Psoas muscle (tissue), 8 donors: ENCODE results near the gene WDHD1. TPM values are rescaled to one million over a fixed set of nuclear protein-coding genes. Genes with fewer than 3 reads are reported as not detected.

Experiments used
- ATAC-seq, 4 donors: fragments of 200-7000 bp; cut with Tn5 transposase; one replicate each; pipeline ENCODE4 v1.9.1; 2020; ENCODE audit warnings: moderate library complexity in 3 of 4, mild to moderate bottlenecking in 2 of 4
- DNase-seq, 2 donors: peaks; one replicate each; pipeline ENCODE4 v3.0.0-alpha.2; 2020
- H3K27ac ChIP-seq: fragments of 200-600 bp; one replicate; pipeline ENCODE4 v1.8.0; 2022
- H3K27me3 ChIP-seq, 3 donors: fragments of 200-600 bp in 1 of 3; one replicate each; pipeline versions ENCODE4 v1.6.1 to v1.8.0; 2013 to 2022; ENCODE audit warnings: low read length in 2 of 3, mild to moderate bottlenecking in 2 of 3, moderate library complexity in 1 of 3; ENCODE audit not compliant: insufficient read depth in 3 of 3
- H3K36me3 ChIP-seq, 2 donors: fragments of 200-600 bp in 1 of 2; one replicate each; pipeline versions ENCODE4 v1.6.1 to v1.8.0; 2013 to 2022; ENCODE audit warnings: low read depth in 1 of 2, mild to moderate bottlenecking in 1 of 2, moderate library complexity in 1 of 2; ENCODE audit not compliant: insufficient read depth in 1 of 2
- H3K4me1 ChIP-seq: fragments of 200-600 bp; one replicate; pipeline ENCODE4 v1.8.0; 2022
- H3K4me3 ChIP-seq: fragments of 200-600 bp; one replicate; pipeline ENCODE4 v1.8.0; 2022; ENCODE audit warnings: mild to moderate bottlenecking
- H3K9me3 ChIP-seq: fragments of 200-600 bp; one replicate; pipeline ENCODE4 v1.8.0; 2022
- WGBS, 3 donors: extraction: QIAGEN DNeasy Blood & Tissue Kit; methylation state at CpG; one replicate each; pipeline versions ENCODE4 v1.1.6 to v1.1.7; 2013; 5-methylcytosine and 5-hydroxymethylcytosine counted together
- intact Hi-C, 2 donors: fragments of 100-400 bp; cut with DNase I; formaldehyde crosslinking; loops; one replicate each; pipeline versions ENCODE4 v1.11.0 to v1.14.2; 2022
- long read RNA-seq, 2 donors: library from polyadenylated mRNA; unstranded; transcript quantifications; one replicate each; pipeline ENCODE4 v2.0.0, GENCODE V29; 2021
- polyA plus RNA-seq, 3 donors: library from polyadenylated mRNA; stranded (reverse); fragments of 200-250 nt; gene quantifications; one replicate each; pipeline ENCODE4 v1.2.3, GENCODE V29; 2013
- total RNA-seq, 4 donors: library from RNA; stranded (reverse); fragmentation: NEBNext Ultra II Directional in 2 of 4; extraction: Animal tissue kit (Norgen Biotek cat#: 25700) in 2 of 4; gene quantifications; one replicate each; pipeline versions ENCODE4 v1.2.1 to v1.2.4, GENCODE V29; 2021 to 2023
- TF ChIP-seq, protein P1 (sequence below): fragments of 200-600 bp; IDR thresholded peaks from one replicate; pipeline ENCODE4 v1.8.0; 2022; ENCODE audit warnings: antibody characterized with exemption
- donor health status: healthy with polysubstance abuse.
- donor health status: DM: no; HTN: no; CAD: no; lungs with moderate emphysema.
- donor health status: Bipolar disorder and iron deficiency.
- donor health status: healthy.
- donor health status: DM: yes; HTN: yes; CAD: no.
- donor health status: DM: no; HTN: no; CAD: no.
- donor health status: DM: no; HTN: no; CAD: no.
- donor health status: DM: yes; HTN: yes; CAD: no.

Gene WDHD1, protein sequence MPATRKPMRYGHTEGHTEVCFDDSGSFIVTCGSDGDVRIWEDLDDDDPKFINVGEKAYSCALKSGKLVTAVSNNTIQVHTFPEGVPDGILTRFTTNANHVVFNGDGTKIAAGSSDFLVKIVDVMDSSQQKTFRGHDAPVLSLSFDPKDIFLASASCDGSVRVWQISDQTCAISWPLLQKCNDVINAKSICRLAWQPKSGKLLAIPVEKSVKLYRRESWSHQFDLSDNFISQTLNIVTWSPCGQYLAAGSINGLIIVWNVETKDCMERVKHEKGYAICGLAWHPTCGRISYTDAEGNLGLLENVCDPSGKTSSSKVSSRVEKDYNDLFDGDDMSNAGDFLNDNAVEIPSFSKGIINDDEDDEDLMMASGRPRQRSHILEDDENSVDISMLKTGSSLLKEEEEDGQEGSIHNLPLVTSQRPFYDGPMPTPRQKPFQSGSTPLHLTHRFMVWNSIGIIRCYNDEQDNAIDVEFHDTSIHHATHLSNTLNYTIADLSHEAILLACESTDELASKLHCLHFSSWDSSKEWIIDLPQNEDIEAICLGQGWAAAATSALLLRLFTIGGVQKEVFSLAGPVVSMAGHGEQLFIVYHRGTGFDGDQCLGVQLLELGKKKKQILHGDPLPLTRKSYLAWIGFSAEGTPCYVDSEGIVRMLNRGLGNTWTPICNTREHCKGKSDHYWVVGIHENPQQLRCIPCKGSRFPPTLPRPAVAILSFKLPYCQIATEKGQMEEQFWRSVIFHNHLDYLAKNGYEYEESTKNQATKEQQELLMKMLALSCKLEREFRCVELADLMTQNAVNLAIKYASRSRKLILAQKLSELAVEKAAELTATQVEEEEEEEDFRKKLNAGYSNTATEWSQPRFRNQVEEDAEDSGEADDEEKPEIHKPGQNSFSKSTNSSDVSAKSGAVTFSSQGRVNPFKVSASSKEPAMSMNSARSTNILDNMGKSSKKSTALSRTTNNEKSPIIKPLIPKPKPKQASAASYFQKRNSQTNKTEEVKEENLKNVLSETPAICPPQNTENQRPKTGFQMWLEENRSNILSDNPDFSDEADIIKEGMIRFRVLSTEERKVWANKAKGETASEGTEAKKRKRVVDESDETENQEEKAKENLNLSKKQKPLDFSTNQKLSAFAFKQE
- total RNA-seq (1 to 10 TPM in 2 of 4 donors, under 1 TPM in 2; 0.86 to 2.0 (median 0.99) TPM), polyA plus RNA-seq (1 to 10 TPM in 1 of 3 donors, under 1 TPM in 2; 0.55 to 1.2 (median 0.95) TPM)
- long read RNA-seq, donor 1: 0 reads
- long read RNA-seq, donor 2: 0 reads

DNA sequence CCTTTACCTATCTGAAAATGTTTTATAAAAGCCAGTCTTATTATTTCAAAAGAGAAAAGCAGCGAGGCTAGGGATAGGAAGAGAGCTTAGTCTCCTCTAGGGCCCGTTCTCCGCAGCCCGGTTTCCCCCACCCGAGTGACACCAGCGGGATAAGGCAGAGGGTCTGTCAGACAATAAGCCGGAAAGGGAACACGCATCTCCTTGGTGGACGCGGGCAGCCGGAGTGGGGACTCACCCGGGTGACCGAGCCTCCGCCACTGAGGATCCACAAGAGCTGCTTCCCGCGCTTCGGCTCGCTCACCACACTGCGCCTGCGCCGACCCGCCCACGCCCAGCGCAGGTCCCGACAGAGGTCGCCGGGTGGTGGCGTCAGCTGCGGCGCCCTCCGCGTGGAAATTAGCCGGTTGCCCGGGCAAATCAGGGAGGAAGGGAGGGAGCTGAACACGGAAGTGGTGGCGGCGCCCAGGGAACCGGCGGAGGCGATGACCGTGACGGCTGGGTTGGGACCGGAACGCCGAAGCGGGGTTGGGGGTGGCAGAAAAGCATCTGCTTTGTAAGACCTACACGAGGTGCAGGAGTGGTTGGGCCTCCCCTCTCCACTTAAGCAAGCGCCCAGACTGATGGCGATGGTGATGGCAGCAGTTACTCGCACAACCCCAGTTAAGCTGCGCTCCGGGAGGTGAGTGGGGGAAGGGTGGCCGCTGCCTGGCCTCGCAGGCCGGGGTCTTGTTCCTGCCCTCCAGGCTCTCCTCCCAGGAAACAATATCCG lies at the start of gene WDHD1, which contains the start of gene SOCS4:
WDHD1 (minus strand) TSS at position 307 of the 769 bp plus-strand sequence. CDS start 312 bp downstream, outside the sequence.
SOCS4 (plus strand) TSS at position 444 of the 769 bp plus-strand sequence. CDS start 15,806 bp downstream, outside the sequence.
- peak; percentile 99 to 100 (median 100) for ATAC-seq
- intact Hi-C loops: no loop called here
- peaks cover 0 to 1% of the 10 kb centered on the region in 2 donors for H3K36me3 ChIP-seq
- TF ChIP-seq, protein P1, sequence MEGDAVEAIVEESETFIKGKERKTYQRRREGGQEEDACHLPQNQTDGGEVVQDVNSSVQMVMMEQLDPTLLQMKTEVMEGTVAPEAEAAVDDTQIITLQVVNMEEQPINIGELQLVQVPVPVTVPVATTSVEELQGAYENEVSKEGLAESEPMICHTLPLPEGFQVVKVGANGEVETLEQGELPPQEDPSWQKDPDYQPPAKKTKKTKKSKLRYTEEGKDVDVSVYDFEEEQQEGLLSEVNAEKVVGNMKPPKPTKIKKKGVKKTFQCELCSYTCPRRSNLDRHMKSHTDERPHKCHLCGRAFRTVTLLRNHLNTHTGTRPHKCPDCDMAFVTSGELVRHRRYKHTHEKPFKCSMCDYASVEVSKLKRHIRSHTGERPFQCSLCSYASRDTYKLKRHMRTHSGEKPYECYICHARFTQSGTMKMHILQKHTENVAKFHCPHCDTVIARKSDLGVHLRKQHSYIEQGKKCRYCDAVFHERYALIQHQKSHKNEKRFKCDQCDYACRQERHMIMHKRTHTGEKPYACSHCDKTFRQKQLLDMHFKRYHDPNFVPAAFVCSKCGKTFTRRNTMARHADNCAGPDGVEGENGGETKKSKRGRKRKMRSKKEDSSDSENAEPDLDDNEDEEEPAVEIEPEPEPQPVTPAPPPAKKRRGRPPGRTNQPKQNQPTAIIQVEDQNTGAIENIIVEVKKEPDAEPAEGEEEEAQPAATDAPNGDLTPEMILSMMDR: no peak
- H3K4me3 ChIP-seq: peak within 1 kb of the TSS; percentile 79
- H3K9me3 ChIP-seq: no peaks in the 10 kb centered on the region
- DNase-seq: peak; percentile 95 to 98
- peaks cover 22% of the 10 kb centered on the region for H3K4me1 ChIP-seq
- no peaks in the 10 kb centered on the region for H3K27me3 ChIP-seq
- 0 to 1% (median 0%) methylated on average over 56 of the region's 56 CpGs for WGBS, 3 donors
- H3K27ac ChIP-seq: peak within 1 kb of the TSS; percentile 65

DNA sequence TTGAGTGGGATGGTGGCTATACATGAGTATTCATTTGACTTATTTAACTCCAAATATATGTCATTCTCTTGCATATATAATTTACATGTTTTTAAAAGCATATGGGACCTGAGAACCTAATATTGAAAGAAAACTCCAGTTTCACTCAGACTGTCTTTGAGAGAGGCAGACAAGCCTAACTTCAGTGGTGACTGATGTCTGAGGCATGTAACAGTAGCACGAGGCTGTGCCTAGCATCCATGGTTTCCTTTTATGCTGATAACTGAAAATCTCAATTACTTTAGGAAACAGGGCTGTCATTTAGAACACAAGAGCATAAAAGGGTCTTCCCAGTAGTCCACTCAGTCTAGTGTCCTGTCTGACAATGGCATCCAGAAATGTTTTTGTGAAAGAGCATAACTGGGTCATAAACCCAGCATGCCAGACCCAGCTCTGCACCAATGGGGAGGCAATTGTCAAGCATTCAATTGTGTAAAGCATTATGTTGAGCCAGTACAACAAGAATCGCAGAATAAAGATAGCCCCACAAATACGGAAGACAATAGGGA lies 48.8 kb upstream of the WDHD1 start:
- no peak for ATAC-seq
- TF ChIP-seq, protein P1: no peak
- no peak overlapping the region for H3K27ac ChIP-seq
- DNase-seq: no peak
- H3K27me3 ChIP-seq: no peaks in the 10 kb centered on the region
- no peak overlapping the region for H3K4me3 ChIP-seq
- H3K9me3 ChIP-seq: no peaks in the 10 kb centered on the region
- H3K36me3 ChIP-seq: no peaks in the 10 kb centered on the region
- WGBS, 3 donors: 88 to 93% (median 89%) methylated on average over 3 of the region's 3 CpGs
- intact Hi-C loops: no loop called here
- peaks cover 13% of the 10 kb centered on the region for H3K4me1 ChIP-seq

DNA sequence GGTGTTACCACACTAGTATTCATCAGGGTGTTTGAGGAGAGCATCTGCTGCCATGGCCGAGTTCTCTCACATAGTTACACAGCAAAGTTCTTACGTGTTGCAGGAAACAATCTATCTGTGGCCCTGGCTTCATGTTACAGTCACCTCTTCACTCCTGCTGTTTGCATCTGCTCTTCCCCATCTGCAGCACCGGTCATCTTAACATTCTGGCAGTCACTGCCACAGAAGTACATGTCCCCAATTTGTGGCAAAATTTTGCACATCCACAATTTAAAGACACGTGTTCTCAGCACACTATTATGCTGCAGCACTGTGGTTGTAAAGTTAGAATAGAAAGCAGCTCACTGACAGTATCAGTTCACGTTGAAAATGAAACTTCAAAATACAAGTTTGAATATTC lies 47.8 kb upstream of the WDHD1 start:
- no peak overlapping the region for H3K27ac ChIP-seq
- DNase-seq (no peak), ATAC-seq (peak in 1 of 4 donors; percentile 28)
- intact Hi-C loops: no loop called here
- WGBS, 3 donors: 17 to 20% (median 19%) methylated on average over 5 of the region's 5 CpGs
- peaks cover 13% of the 10 kb centered on the region for H3K4me1 ChIP-seq
- no peaks in the 10 kb centered on the region for H3K27me3 ChIP-seq
- no peaks in the 10 kb centered on the region for H3K36me3 ChIP-seq
- H3K9me3 ChIP-seq: no peaks in the 10 kb centered on the region
- no peak overlapping the region for H3K4me3 ChIP-seq
- TF ChIP-seq, protein P1: no peak

DNA sequence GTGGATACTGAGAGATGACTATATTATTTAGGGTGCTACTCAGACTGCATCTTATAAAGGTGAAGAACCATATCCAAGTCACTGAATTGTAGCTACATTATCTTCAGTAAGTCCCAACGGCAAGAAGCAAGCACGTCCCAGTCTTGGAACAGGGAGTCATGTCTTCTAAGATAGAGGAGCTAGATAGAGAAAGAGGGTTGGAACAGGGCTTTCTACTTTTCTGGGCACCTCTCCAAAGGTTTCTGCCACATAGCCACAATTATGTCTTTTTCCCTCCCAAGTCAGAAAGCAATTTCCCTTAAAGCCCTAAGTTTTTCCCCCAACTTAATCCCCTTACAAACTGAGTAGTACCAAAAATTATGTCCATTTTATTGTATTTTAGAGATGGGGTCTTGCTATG lies 47.0 kb upstream of the WDHD1 start:
- intact Hi-C loops: no loop called here
- Histone ChIP-seq H3K36me3 (no peaks in the 10 kb centered on the region), H3K27ac (no peak overlapping the region), H3K4me3 (no peak overlapping the region), H3K9me3 (no peaks in the 10 kb centered on the region), H3K27me3 (no peaks in the 10 kb centered on the region), H3K4me1 (peaks cover 13% of the 10 kb centered on the region)
- DNase-seq (no peak), ATAC-seq (no peak)
- 56 to 63% (median 57%) methylated on average over 2 of the region's 2 CpGs for WGBS, 3 donors
- TF ChIP-seq, protein P1: no peak
